H1 (cell line): ENCODE measurements around the gene CACNG4.

Source experiments
- ATF3 ChIP-seq: IDR thresholded peaks from 2 replicates; pipeline ENCODE4 v1.6.1; 2011; ENCODE audit warnings: low read depth, mild to moderate bottlenecking, low read length; ENCODE audit not compliant: insufficient read depth
- CBX5 ChIP-seq: fragments of 300-800, 300-1000 bp; sonication (generic); IDR thresholded peaks from 2 replicates; pipeline ENCODE4 v1.7.1; 2016; ENCODE audit warnings: antibody characterized with exemption, low read length, low read depth
- EZH2 ChIP-seq: fragments of 200-600 bp; sonication (generic); IDR thresholded peaks from 2 replicates; pipeline ENCODE4 v1.7.1; 2012; ENCODE audit warnings: low read depth, mild to moderate bottlenecking, moderate library complexity, low read length, inconsistent platforms; ENCODE audit not compliant: severe bottlenecking
- HDAC2 ChIP-seq, 2 experiments: fragments of 300-600 bp in 1 of 2; sonication (generic) in 1 of 2; IDR thresholded peaks; 2 replicates each; pipeline ENCODE4 v1.6.1; 2011 to 2012; ENCODE audit warnings: low read depth in 2 of 2, low read length in 2 of 2, mild to moderate bottlenecking in 2 of 2, moderate library complexity in 2 of 2, borderline replicate concordance in 1 of 2, inconsistent platforms in 1 of 2
- NRF1 ChIP-seq: IDR thresholded peaks from 2 replicates; pipeline ENCODE4 v1.6.1; 2011; ENCODE audit warnings: mild to moderate bottlenecking, low read depth, low read length, improper control_type of control experiment
- POLR2A ChIP-seq, 2 experiments: IDR thresholded peaks; 1 replicate in 1 of 2; 2 replicates in 1 of 2; pipeline ENCODE4 v1.6.1; 2011; ENCODE audit warnings: low read depth in 2 of 2, low read length in 2 of 2, mild to moderate bottlenecking in 2 of 2; ENCODE audit errors: control extremely low read depth in 1 of 2
- RAD21 ChIP-seq, 2 experiments: IDR thresholded peaks in 1 of 2; conservative IDR thresholded peaks in 1 of 2; 2 replicates each; pipeline ENCODE4 v1.6.1; 2011; ENCODE audit warnings: low read depth in 2 of 2, low read length in 2 of 2, improper control_type of control experiment in 1 of 2, inconsistent platforms in 1 of 2, mild to moderate bottlenecking in 1 of 2, moderate library complexity in 1 of 2
- RXRA ChIP-seq: IDR thresholded peaks from 2 replicates; pipeline ENCODE4 v1.6.1; 2011; ENCODE audit warnings: low read depth, mild to moderate bottlenecking, low read length, moderate library complexity; ENCODE audit not compliant: insufficient read depth
- SAP30 ChIP-seq: fragments of 300-600 bp; sonication (generic); IDR thresholded peaks from 2 replicates; pipeline ENCODE4 v1.7.1; 2012; ENCODE audit warnings: low read length, moderate library complexity, mild to moderate bottlenecking, inconsistent platforms; ENCODE audit not compliant: insufficient read depth, insufficient replicate concordance
- SIX5 ChIP-seq: IDR thresholded peaks from 2 replicates; pipeline ENCODE4 v1.6.1; 2011; ENCODE audit warnings: mild to moderate bottlenecking, low read depth, low read length
- SP2 ChIP-seq: IDR thresholded peaks from 2 replicates; pipeline ENCODE4 v1.6.1; 2012; ENCODE audit warnings: mild to moderate bottlenecking, low read length, inconsistent platforms
- TF ChIP-seq, protein P1 (sequence below), 3 experiments: IDR thresholded peaks; 1 replicate in 2 of 3; 2 replicates in 1 of 3; pipeline versions ENCODE4 v1.5.1 to v1.6.1; 2011; ENCODE audit warnings: low read length in 3 of 3, mild to moderate bottlenecking in 3 of 3, inconsistent platforms in 2 of 3, low read depth in 1 of 3, moderate library complexity in 1 of 3; ENCODE audit not compliant: insufficient read depth in 1 of 3; ENCODE audit errors: control extremely low read depth in 1 of 3
- TF ChIP-seq, protein P2 (sequence below): IDR thresholded peaks from 2 replicates; pipeline ENCODE4 v1.6.1; 2012; ENCODE audit warnings: inconsistent platforms

GRCh38 chr17:66935717-66936116, 28.8 kb upstream of the CACNG4 start:
- no peak for TF ChIP-seq POLR2A (IDR thresholded peaks at IDR 0.05; ENCODE audit: control extremely low read depth in 1 of 2, low read depth in 2 of 2, low read length in 2 of 2)
- TF ChIP-seq RXRA, result no peak
- TF ChIP-seq RAD21 (IDR thresholded peaks at IDR 0.05 in 1 of 2, conservative IDR thresholded peaks at IDR 0.05 in 1 of 2; ENCODE audit: low read depth in 2 of 2, low read length in 2 of 2), result no peak
- TF ChIP-seq, protein P1, sequence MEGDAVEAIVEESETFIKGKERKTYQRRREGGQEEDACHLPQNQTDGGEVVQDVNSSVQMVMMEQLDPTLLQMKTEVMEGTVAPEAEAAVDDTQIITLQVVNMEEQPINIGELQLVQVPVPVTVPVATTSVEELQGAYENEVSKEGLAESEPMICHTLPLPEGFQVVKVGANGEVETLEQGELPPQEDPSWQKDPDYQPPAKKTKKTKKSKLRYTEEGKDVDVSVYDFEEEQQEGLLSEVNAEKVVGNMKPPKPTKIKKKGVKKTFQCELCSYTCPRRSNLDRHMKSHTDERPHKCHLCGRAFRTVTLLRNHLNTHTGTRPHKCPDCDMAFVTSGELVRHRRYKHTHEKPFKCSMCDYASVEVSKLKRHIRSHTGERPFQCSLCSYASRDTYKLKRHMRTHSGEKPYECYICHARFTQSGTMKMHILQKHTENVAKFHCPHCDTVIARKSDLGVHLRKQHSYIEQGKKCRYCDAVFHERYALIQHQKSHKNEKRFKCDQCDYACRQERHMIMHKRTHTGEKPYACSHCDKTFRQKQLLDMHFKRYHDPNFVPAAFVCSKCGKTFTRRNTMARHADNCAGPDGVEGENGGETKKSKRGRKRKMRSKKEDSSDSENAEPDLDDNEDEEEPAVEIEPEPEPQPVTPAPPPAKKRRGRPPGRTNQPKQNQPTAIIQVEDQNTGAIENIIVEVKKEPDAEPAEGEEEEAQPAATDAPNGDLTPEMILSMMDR (IDR thresholded peaks at IDR 0.05; ENCODE audit: control extremely low read depth in 1 of 3, insufficient read depth in 1 of 3, low read depth in 1 of 3, low read length in 3 of 3), result no peak
- TF ChIP-seq HDAC2 (IDR thresholded peaks at IDR 0.05; ENCODE audit: borderline replicate concordance in 1 of 2, low read depth in 2 of 2, low read length in 2 of 2), result no peak
- TF ChIP-seq, protein P2, sequence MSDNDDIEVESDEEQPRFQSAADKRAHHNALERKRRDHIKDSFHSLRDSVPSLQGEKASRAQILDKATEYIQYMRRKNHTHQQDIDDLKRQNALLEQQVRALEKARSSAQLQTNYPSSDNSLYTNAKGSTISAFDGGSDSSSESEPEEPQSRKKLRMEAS, result no peak
- no peak for TF ChIP-seq SP2
- TF ChIP-seq CBX5, result no peak
- no peak for TF ChIP-seq SAP30
- no peak for TF ChIP-seq SIX5
- TF ChIP-seq ATF3, result no peak
- no peak for TF ChIP-seq EZH2
- TF ChIP-seq NRF1, result no peak
